ENCODE data around the gene RNF144B.
"Not testable (repeated sequence)": the region's sequence is repeated elsewhere in the genome, so short reads cannot be mapped to it uniquely, and the experiment has no call there.

RNF144B gene

GRCh38 chr6:18451756-18452155 is 64.6 kb downstream of the RNF144B start:
- DNase-seq: no peak

- no peak for DNase-seq
Observed at GRCh38 chr6:18454446-18454845, 67.3 kb downstream of the RNF144B start.

DNA sequence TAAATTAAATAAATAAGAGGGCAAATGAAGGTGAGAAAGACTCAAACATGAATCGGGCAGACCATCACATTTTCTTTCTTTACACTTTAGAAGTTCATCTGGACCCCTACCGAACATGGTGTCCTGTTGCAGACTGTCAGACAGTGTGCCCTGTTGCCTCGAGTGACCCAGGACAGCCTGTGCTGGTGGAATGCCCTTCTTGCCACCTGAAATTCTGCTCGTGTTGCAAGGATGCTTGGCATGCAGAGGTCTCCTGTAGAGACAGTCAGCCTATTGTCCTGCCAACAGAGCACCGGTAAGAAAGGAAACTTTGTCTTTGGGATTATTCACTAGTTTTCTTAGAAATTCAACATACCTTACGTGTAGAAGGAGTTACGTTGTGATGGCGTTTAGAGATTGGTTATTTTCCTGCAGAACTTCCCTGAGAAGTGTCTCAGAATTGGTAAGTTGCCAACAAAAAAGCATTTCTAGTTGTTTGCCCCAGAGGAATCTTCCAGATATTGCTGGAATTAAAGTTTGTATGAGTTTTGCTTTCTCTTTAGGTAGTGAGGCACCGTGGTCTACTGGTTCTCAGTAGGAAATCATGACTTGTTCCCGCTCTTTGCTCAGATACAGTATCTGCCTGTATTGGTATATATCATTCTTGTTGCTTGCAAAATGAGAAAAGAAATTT is 70.1 kb downstream of the RNF144B start:
- no peak for DNase-seq

- not testable (repeated sequence) for DNase-seq
Observed at GRCh38 chr6:18458086-18458485, 70.9 kb downstream of the RNF144B start.

GRCh38 chr6:18463429-18463828 is 76.3 kb downstream of the RNF144B start:
- no peak for DNase-seq

GRCh38 chr6:18464176-18464575 is 77.0 kb downstream of the RNF144B start:
- no peak for DNase-seq

DNA sequence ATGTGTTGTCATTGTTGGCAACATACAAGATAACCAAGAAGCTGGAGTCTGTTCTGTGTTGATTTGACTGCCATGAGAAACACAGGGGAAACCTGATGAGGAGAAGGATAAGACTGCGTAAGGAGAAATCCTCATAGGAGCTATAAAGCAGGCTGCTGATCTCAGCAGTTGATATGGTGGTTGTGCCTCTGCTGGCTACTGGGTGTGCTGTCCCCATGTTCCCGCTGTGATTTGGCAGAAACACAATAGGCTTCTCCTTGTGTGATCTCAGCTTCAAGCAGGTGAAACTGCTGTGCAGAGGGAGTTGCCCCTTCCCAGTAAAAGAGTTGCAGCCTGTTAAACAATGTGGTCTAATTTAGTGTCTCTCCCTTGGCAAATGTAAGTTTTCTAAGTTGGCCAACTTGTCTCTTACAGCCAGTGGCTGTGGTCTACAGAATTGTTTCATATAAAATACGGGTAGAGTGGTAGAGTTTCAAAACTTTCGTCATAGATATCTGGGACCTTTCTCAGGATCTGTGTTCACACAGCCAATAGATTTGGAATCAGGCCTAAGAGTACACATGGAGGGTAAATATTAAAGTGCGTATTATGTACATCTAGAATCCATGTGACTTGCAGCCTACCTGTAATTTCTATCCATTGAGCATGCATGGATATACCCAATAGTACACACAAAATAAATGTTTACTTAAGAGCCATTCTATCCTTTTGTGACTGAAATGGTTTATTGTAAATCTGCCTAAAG is 78.4 kb downstream of the RNF144B start:
- no peak for DNase-seq

- no peak for DNase-seq
Observed at GRCh38 chr6:18467741-18468502, 80.8 kb downstream of the RNF144B start.

DNA sequence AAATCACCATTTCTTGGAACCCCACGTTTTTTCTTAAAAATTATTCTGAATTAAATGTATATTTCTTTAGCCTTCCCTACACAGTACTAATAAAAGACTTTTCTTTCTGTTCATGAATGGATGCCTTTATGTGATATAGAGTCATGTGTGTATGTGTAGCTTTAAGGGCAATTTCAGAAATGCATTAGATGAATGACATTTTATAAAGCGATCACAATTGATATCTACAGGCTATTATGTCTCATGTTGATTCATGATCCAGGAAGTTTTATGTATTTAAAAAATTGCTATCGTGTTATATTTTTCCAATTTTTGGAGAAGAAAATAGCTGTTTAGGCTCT is 81.3 kb downstream of the RNF144B start:
- DNase-seq: no peak

GRCh38 chr6:18469536-18469935 is 82.4 kb downstream of the RNF144B start:
- no peak for DNase-seq

DNA sequence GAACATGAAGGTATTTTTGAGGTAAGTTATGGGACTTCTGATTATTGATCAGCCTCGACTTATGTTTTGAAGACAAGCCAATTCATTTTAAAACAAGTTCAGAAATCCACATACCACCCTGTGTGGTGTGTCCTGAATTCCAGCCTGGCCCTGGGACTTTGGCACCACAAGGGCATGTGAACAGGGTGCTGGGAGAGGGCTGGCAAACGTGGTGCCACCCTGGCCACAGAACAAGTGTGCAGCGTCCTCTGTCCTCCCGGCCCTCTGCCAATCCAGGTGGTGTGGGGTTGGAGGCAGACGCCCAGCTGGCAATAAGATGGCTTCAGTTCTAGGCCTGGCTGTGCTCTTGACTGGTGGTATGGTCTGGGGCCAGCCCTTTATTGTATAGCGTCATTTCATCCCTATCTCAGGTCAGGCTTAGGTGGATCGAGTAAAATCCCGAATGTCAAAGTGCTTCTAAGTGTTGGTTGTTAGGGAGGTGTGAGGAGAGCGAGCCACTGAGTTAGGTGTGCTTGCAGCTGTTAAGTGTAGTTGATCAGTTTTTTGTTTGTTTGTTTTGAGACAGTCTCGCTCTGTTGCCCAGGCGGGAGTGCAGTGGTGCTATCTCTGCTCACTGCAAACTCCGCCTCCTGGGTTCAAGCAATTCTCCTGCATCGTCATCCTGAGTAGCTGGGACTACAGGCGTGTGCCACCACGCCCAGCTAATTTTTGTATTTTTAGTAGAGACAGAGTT is 84.2 kb downstream of the RNF144B start:
- DNase-seq: no peak

DNA sequence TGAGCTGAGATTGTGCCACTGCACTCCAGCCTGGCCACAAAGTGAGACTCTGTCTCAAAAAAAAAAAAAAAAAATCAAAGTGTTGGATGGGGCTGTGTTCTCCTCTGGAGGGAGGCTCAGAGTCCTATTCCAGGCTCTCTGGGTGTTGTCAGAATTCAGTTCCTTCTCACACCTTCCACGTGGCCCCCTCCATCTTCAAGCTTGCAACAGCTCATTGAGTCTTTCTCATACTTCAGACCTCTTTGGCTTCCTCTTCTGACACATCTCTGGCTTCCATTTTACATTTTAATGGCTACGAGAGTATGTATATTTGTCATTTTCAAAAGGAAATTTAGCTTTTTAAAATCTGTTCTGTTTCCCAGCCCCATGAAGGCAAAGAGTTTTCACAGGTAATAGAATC is 85.8 kb downstream of the RNF144B start:
- no peak for DNase-seq

- no peak for DNase-seq
Observed at GRCh38 chr6:18473755-18474154, 86.6 kb downstream of the RNF144B start.

GRCh38 chr6:18477301-18477941 is 90.3 kb downstream of the RNF144B start:
- DNase-seq: no peak

- DNase-seq: no peak
Observed at GRCh38 chr6:18478610-18479009, 91.5 kb downstream of the RNF144B start.

GRCh38 chr6:18481870-18482269 is 94.7 kb downstream of the RNF144B start:
- no peak for DNase-seq

DNA sequence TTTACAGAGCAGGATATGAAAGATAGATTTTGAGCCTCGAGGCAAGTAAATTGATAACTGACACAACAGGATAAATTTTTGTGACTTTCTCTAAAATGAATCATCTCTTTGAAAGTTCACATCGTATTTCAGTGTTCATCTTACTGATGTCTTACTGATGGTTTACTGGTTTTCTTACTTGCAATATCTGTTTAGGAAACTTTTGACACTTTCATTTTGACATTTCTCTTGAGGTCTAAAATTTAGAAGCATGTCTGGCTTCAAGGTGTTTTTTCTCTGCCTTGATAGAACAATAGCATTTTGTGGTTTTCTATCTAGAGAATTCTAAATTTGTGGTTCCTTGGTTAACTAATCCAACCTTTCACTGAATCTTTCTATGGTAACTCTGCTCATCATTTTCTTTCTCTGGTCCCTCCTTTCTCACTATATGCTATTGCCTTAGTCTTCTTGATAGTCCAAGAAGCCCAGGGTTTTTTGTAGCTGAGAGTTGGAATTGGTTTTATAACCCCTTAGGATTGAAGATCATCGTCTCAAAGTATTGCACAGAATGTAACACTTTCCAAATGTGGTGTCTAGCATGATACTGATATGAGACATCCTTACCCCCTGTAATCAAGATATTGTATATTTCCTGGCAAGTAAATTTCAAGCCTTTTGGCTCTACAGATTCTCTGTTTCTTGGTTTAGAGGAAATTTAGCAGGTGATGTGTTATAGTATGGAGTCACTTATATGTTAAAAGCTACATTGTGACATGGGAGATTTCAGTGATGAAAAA is 98.7 kb downstream of the RNF144B start:
- no peak for DNase-seq

- no peak for DNase-seq
Observed at GRCh38 chr6:18488004-18488403, 100.9 kb downstream of the RNF144B start.

GRCh38 chr6:18488526-18489270 is 101.5 kb downstream of the RNF144B start:
- DNase-seq: no peak

- DNase-seq: no peak
Observed at GRCh38 chr6:18489335-18489734, 102.2 kb downstream of the RNF144B start.

Data from activated naive CD4-positive, alpha-beta T cell treated with Interleukin-2 at 50 U/mL for 16 hours (primary cell).